ENCODE results near the gene NOX3.

Gene NOX3

DNA sequence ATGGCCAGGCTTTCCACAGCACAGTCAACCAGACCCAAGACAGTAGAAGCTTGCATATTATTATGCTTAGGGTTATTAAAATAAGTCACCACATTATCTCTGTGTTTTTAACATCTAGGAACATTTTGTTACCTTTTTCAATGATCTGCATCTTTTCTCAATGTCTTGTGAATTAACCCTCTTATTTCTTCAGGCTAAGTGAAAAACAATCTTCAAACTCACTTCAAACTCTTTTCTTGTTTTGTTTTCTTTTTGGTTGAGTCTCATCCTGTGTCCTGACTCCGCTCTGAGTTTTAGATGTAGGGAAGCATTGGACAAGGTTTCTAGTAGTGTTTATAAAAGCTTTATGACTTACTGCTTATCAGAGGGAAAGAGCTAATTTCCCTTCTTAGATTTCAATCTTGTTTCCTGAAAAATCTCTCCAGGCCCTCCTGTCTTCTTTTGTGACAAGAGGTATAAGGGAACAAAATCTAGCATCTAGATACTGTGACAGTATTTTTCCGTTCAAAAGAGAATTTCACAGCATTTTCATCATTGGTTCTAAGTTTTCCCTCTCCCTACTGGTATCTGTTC lies 26.2 kb downstream of the NOX3 start:
- DNase-seq: no peak

GRCh38 chr6:155426408-155426945 lies 29.2 kb downstream of the NOX3 start:
- DNase-seq: no peak

- no peak for DNase-seq
Measured at GRCh38 chr6:155424181-155424580, 31.5 kb downstream of the NOX3 start.

DNA sequence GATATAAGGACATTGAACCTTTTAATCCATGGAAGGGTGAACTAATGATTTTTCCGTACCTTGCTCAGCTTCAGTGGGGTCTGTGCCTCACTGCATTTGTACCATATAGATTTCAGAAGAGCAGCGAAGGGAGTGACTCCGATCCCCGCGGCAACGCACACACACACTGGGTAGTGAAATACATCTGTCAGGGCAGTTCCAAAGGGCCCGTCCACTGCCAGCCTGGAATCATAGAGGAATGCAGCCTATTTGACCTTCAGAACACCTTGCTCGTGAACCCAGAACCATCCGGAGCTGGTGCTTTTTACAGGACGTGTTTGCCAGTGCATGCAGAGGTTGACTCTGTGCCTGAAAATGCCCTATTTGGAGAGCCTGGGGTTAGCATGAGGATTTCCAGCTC lies 33.0 kb downstream of the NOX3 start:
- DNase-seq: no peak

- DNase-seq: no peak
Measured at GRCh38 chr6:155420492-155420891, 35.1 kb downstream of the NOX3 start.

DNA sequence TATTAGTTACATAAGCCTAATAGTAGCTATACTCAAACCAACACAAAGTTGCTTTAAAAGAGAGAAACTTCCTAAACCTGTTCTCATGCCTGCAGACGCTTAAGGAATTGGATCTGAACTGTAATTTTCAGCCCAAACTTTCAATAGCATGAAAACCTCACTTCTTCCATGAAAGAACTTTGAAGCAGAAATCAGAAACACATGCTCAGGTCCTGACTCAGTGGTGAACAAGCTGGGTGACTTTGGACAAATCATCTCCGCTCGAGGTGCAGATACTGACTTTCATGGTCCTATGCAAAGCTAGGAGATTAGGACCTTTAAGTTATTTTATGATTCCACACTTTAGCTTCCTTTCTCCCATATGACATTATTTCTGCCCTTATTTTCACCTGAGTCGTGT lies 36.5 kb downstream of the NOX3 start:
- no peak for DNase-seq

DNA sequence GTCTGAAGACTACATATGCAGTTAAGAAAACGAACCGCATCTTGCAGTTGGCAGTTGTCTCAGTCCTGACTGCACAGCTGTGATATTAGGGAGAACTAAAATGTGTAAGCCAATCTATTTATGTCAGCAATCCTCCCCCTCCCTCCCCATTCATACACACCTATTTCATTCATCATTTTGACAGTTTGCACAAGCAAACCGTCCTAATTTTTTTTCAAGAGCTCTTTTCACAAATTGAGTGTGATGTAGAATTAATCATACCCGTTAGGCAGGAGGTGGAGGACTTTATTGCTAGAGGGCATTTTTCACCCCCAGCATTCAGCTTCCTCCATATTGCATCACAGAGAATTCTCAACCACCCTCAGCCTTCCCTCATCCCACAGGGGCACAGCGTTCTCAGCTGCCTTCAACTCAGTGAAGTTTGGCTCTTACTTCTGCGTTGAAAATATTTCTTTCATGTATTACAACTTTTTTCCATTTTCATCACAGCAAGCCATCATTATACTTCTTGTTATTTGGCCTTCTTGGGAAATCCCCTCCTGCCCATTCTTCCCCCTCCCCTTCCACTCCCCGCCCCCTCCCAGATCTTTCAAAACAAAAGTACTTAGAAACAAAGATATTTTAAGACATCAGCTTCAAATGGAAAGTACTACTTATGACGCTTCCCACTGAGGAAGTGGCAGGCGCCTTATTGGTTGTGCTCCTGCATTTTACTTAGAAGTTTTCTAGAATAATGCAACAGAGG lies 37.5 kb downstream of the NOX3 start:
- peak; percentile 74 to 76 for DNase-seq

DNA sequence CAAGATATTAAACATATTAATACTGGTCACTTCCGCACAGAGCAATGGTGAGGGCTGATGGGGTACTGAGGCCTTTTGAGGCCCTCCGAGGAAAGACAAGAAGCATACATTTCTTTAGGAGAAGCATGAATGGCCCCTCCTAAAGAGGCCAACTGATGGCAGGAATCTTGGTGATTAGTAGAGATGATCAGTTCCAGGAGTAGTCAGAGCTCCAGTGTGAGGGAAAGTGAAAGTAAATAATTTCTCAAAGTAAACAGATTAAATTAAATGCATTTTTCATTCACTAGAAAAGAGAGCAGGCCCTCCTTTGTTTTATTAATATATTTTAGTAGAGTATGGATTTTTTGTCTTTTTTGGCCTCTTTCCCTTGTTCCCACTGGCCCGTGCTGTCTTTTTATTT lies 38.2 kb downstream of the NOX3 start:
- DNase-seq: no peak

GRCh38 chr6:155415953-155416352 lies 39.7 kb downstream of the NOX3 start:
- DNase-seq: no peak

DNA sequence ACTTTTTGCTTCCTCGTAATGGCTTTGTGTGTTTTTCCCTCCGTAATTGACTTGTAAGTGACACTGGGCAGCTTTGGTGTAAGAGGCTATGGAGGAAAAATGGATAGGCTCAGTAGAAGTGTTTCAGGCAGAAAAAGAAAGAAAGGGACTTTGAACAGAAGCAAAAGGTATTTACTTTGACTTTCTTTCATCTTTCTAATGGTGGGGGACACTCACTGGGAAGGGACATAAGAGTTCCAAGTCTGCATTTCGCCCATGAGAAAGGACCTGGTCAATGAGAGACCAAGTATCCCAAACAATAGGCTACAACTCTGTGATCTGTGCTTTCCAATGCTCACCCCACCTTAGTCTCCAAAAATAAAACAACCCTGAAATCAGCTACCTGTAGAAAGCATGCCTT lies 41.6 kb downstream of the NOX3 start:
- DNase-seq: no peak

DNA sequence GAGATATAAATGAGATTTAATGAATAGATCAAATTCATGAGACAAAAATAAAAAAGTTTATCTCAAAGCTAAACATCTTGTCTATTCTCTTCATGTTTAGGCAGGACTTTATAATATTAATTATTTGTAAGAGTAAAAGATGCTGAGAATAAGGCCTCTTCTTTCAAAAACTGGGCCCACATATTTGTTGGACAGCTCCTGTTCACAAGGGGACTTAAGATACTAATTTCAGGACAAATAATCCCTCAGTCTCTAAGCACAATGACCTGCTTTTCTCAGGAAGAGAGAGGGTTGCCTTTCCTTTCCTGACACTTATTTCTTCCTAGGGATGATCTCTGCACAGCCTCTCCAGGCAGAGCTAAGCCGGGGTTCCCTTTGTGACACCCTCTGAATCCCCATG lies 43.3 kb downstream of the NOX3 start:
- no peak for DNase-seq

DNA sequence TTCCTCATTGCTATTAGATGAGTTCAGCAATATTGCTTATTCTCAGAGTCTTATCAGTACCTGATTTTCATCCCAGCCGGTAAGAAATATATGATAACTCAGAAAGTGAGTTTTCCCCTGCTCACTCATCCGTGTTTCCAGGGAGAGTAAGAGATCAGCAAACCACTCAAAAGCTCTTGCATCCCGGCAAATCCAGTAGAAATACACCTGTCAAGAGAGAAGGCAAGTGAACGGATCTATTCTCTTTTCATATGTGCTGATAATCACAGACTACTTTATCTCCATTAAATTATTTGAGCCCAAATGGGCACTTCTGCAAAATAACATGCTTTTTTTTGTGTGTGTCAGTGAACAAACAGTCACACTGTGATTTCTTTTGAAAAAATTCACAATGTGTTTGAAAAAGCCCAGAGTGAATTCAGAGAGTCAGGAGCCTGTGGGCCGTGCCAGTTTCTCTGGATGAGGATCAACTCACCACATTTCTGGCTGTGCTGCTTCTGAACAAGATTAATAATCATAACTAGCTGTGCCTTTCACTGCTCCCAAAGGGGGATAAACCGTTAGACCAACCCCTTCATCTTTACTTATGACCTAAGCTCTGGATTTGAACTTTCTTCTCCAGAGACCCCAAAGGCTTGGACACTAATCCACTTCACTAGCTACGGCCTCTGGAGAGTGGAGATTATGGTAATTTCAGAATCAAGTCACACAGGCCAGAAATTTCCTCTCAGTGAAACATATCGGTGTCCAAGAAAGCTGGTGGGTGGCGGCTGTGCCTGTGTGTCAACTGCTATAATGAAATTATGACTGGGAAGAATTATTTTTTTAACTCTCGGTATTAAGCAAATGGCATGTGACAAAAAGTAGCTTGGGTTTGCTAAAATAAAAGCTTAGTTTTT lies 44.2 kb downstream of the NOX3 start:
- no peak for DNase-seq

DNA sequence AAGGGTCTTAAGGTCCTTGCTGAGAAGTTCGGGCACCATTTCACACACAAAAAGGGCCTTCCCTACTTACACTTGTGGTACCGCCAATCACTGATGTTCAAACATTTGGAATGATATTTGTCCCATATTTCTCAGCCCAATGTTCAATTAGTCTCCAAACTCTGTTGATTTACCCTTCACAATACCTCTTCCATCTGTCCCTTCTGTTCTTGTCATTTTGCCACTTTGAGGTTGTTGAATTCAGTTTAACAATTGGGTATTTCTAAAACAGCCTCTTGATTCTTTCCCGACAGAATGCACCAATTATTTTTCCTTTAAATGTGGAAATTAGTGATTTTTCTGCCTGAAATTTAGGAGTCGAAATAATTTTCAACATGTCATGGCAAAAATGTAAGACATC lies 46.2 kb downstream of the NOX3 start:
- no peak for DNase-seq

- no peak for DNase-seq
Measured at GRCh38 chr6:155408981-155409380, 46.7 kb downstream of the NOX3 start.

- no peak for DNase-seq
Measured at GRCh38 chr6:155408231-155408630, 47.4 kb downstream of the NOX3 start.

- no peak for DNase-seq
Measured at GRCh38 chr6:155406801-155407200, 48.8 kb downstream of the NOX3 start.

GRCh38 chr6:155404937-155405336 lies 50.7 kb downstream of the NOX3 start:
- no peak for DNase-seq

DNA sequence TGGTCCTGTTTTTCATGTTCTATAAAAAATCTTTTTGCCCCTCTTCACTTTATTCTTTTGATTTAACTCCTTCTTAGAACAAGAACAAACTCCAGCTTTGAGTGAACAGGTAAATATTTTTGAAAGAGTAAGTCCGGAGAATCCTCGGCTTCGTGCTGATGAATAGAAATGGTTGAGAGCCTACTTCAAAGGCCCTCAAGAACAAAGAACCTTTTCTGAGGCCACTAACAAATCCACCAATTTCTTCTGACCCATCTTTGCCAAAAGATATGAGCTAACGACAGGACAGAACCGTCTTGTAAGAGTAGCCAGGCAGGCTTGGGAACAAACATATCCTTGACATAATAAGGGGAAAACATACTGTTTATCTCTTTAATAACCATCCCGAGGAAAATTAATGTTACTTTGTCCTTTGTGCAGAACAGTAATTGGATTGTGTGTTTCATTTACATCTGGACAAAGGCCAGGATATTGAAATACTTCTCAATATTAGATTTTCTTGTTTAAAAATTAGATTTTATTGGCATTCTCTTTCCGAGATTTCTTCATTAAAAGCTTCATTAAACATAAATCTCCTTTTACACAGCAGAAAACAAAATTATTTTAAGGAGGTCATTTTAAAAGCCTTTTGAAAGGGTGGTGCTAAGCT lies 52.9 kb downstream of the NOX3 start:
- DNase-seq: no peak

- DNase-seq: no peak
Measured at GRCh38 chr6:155400654-155400965, 55.0 kb downstream of the NOX3 start.

DNA sequence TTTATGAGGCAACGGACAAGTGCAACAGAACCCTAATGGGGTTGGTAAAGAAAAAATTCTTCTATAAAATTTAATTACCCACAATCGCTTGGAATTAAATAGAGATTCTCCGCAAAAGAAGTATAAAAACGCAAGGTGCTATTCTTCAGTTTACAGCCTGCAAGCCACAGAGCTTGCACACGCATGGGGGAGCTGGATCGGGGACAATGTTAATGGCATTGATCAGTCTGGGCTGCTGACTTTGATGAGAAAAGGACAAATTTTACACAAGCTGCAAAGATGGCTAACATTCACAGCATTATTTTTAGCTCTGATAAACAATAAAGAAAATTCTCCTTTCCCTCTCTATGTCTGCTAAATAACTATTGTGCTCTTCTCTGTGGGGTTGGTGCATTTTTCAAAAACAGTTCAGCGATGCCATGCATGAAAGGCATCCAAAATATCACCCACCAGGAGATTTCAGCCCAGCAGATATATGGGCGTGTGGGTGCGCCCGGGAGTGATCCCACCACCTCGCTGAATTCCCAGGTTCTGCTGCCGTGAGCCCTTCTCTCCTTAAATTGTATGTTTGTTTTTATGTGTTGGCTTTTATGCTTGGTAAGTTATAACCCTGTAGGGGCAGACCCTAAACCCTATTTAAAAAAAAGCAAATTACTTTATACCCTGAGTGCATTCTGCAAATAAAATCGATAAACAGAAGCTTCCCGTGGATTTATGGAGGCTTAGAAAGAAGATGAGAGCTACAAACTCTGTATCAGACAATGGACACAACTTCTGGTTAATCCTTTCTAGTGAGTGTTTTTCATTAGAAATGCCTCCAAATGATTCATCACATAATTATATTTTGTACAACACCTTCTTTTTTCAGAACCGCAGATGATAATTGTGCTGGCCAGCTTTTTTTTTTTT lies 55.6 kb downstream of the NOX3 start:
- no peak for DNase-seq

- DNase-seq: no peak
Measured at GRCh38 chr6:155399062-155399744, 56.4 kb downstream of the NOX3 start.

DNA sequence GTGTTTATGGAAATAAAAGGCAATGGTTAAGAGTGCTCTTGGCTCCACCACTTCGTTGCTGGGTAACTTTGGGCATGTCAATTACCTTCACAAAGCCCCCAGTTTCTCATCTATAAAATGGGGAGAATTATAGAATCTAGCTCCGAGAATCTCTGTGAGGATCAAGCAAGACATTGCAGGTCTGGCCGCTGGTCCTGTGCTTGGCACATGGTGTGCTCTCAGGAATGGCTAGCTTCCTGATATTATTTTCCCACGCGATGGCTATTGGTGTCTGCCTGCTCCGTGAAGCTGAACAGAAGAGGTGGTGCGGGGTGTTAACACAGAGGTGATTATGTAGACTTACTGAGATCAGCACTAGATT lies 57.0 kb downstream of the NOX3 start:
- DNase-seq: no peak
